GM18517 (cell line): ENCODE data around the gene VPS37C.

Experiments used
- ATAC-seq: cut with Tn5 transposase; IDR thresholded peaks from one replicate; pipeline ENCODE4 v1.9.1; 2021; ENCODE audit warnings: mild to moderate bottlenecking, moderate library complexity; ENCODE audit not compliant: unreplicated experiment

Gene VPS37C

GRCh38 chr11:61119571-61119970 is 41.7 kb downstream of the VPS37C start:
- ATAC-seq = no peak

- no peak for ATAC-seq
These were observed 42.2 kb downstream of the VPS37C start for GRCh38 chr11:61119055-61119454.

GRCh38 chr11:61118406-61118805 is 42.8 kb downstream of the VPS37C start:
- ATAC-seq = no peak

- ATAC-seq = no peak
These were observed 43.2 kb downstream of the VPS37C start for GRCh38 chr11:61118004-61118403.

- ATAC-seq = no peak
These were observed 44.1 kb downstream of the VPS37C start for GRCh38 chr11:61117168-61117520.

- ATAC-seq = no peak
These were observed 44.6 kb downstream of the VPS37C start for GRCh38 chr11:61116426-61117167.

- no peak for ATAC-seq
These were observed 45.6 kb downstream of the VPS37C start for GRCh38 chr11:61115498-61116224.

- ATAC-seq = no peak
These were observed 46.3 kb downstream of the VPS37C start for GRCh38 chr11:61114913-61115312.

- no peak for ATAC-seq
These were observed 48.0 kb downstream of the VPS37C start for GRCh38 chr11:61113201-61113600.

GRCh38 chr11:61112575-61112974 is 48.7 kb downstream of the VPS37C start:
- ATAC-seq = no peak

GRCh38 chr11:61111786-61112517 is 49.3 kb downstream of the VPS37C start:
- no peak for ATAC-seq

- ATAC-seq = no peak
These were observed 50.2 kb downstream of the VPS37C start for GRCh38 chr11:61111050-61111435.

- ATAC-seq = no peak
These were observed 50.8 kb downstream of the VPS37C start for GRCh38 chr11:61110255-61111049.

GRCh38 chr11:61109671-61110070 is 51.6 kb downstream of the VPS37C start:
- no peak for ATAC-seq

GRCh38 chr11:61108847-61109585 is 52.2 kb downstream of the VPS37C start:
- ATAC-seq = no peak

GRCh38 chr11:61107888-61108287 is 53.3 kb downstream of the VPS37C start:
- no peak for ATAC-seq

GRCh38 chr11:61106894-61107470 is 54.2 kb downstream of the VPS37C start:
- ATAC-seq = no peak

- no peak for ATAC-seq
These were observed 54.9 kb downstream of the VPS37C start for GRCh38 chr11:61106296-61106695.

GRCh38 chr11:61104963-61105362 is 56.3 kb downstream of the VPS37C start:
- ATAC-seq = no peak

GRCh38 chr11:61103851-61104423 is 57.3 kb downstream of the VPS37C start:
- ATAC-seq = no peak
